ENCODE measurements around the gene NDOR1.

NDOR1 gene

DNA sequence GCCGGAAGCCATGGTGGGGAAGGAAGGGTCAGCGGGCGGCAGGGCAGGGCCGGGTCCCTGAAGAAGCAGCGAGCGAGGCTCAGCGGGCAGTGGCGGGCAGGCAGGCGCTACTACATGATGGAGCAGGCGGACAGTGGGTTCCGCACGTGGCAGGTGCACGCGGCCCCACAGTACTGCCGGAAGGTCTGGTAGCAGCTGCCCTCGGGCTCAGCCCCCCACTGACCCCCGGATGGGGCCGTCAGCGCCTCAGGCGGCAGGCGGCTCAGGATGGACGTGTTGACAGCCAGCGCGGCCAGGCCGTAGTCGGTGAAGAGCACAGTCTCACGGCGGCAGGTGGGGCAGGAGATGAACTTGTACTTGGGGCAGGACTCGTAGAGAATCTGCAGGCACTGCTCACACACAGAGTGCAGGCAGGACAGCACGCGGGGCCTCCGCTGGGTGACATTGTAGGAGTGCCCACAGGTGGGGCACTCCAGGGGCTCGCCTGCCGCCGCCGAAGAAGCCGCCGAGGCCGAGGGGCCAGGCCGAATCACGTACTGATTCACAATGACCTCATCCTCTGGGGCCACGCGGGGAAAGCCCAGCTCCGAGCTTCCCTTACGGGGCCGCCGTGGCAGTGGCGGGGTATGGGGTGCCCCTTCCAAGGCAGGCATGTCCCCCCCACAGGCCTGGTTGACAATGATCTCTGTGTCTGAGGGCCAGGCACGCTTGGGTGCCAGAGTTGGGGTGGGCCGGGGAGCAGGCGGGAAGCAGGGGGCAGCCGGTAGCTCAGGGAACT is 15.0 kb downstream of the NDOR1 start:
- no peak for DNase-seq (ENCODE audit: low read depth in 2 of 2)

GRCh38 chr9:137221095-137221505 is 15.6 kb downstream of the NDOR1 start:
- DNase-seq (ENCODE audit: low read depth in 2 of 2) = no peak

DNA sequence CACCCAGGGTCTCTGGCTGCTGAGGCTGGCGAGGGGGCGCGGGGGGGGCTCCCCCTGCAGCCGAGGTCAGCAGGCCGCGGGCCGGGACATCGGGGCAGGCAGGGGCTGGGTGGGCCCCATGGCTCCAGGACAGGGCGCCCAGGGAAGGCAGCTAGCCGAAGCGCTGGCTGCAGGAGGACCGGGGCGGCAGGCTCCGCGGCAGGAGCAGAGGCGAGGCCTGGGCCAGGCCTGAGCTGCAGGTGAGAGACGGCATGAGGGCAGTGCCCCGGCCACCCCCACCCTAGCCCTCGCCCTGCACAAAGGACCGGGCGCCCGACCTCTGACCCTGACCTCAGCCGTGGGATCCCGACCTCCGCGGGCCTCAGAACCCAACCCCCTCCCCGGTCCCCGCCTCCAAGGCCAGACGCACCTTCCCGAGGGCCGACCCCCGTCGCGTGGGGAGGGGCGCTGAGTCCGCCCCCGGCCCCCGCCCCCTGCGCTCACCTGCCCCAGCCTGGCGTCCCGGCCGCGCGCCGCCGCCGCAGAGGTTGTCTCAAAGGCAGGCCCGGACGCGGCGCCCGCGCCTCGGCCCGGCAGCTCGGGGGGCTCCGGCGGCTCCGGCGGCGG is 16.1 kb downstream of the NDOR1 start:
- DNase-seq (ENCODE audit: low read depth in 2 of 2) = no peak

GRCh38 chr9:137222190-137223077 is 16.9 kb downstream of the NDOR1 start, which contains the start of gene RNF208:
RNF208 (minus strand) TSS chr9:137222240; CDS start chr9:137221212, 1,028 bp downstream.
- DNase-seq (ENCODE audit: low read depth in 2 of 2) = no peak

DNA sequence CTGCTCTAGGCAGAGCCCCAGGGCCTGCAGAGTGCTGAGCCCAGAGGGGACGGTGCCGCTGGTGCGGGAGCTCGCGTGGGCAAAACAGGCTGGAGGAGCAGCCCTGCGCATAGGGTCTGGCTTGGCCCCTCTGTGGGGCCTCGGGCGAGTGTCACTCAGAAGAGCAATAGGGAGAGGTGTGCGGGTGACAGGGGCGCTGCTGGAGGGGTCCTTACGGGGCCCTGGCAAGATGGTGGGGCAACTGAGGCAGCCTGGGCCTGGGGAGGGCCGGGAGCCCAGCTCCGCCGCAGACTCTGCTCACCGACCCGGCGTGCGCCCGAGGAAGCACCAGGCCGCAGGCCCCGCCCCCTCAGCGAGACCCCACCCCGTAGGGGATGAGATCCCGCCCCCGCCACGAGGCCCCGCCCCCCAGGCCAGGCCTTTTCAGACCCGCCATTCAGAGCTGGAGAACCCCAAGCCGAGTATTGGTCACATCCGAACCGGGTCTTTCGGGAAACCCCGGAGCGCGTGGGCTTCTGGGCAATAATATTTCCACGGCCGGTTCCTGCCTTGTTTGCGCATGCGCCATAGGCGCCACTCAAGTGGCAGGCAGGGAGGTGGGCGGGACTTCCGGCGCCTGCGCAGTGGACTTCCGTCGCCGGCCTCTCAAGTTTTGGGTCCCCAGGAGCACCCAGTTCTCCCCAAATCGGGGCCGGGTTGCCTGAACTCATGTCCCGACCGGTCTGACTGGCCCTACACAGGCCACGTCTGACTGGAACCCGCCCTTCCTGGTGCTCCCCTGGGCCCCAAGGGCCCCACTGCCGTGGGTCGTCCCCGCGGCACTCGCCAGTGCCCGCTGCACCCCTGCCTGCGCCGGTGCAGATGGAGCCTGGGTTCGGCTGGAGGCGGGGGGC is 17.8 kb downstream of the NDOR1 start:
- peak; percentile 92 to 96 for DNase-seq (ENCODE audit: low read depth in 2 of 2)

DNA sequence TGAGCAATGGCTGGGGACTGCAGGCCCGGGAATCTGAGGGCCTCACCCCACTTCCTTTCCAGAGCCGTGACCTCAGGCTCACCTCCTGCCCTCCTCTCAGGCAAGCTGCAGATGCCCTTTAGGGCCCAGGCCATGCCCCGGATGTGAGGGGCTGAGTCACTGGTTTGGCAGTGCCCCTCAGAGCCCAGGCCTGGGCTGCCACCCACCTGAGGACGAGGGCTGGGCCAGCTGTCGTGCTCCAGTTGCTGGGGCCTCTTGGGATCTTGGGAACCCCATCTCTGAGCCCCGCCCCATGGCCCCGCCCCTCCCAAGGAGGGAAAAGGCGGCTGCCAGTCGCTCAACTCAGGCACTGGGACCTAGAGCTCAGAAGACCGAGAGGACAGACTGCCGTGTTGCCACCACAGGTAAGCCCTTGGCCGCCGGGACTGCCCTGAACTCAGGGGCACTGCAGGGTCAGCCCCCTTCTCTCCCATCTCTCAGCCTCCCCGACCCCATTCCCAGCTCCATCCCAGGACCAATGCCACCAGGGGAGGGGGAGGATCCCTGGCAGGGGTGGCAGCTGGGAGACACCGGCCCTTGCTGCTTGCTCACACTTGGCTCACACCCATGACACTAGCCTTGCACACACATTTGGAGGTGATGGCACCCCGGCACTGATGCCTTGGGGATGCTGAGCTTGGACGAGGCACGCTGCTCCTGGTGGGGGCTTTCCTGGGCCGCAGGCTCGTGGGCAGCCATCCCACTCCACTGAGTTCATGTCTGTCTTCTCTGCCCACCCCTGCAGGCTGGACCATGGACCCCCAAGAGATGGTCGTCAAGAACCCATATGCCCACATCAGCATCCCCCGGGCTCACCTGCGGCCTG is 19.6 kb downstream of the NDOR1 start, which contains the start of gene CYSRT1:
TSS of gene CYSRT1 (plus strand) at position 345 of the 865 bp plus-strand sequence. CDS start at position 793, 448 bp downstream.
- DNase-seq (ENCODE audit: low read depth in 2 of 2) = no peak

- no peak for DNase-seq (ENCODE audit: low read depth in 2 of 2)
Observed at GRCh38 chr9:137225699-137226331, 20.3 kb downstream of the NDOR1 start.

DNA sequence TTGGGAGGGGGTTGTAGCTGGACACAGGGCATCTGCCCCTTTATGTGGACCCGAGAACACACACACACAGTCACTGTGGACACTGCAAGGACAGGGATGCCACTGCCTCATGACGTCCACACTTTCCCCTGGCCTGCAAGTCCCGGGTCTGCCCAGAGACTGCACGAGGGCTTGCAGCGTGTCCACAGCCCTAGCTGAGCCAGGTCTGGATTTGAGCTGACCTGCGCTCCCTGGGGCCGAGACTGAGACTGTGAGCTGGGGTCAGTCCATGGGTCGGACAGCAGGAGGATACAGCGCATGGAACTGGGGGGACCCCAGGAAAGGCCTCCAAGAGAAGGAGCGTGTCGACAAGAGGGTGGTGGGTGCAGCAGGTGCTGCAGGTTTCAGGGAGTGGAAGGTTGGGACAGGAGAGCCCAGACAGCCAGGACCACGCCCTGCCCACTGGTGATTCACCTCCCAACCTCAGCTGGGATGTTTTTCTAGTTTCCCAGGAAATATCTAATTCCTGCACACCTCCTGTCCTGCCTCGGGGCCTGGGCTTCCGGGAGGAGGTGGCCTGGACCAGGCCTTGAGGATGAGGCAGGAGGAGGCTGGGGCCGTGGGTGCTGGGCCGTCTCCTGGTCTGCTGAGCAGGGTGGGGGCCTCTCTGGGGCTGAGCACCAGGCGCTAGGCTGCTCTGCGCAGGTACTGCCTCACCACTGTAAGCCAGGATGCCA is 21.0 kb downstream of the NDOR1 start:
- no peak for DNase-seq (ENCODE audit: low read depth in 2 of 2)

GRCh38 chr9:137227054-137227852 is 21.8 kb downstream of the NDOR1 start, which contains the start of gene RNF224:
RNF224 (plus strand) TSS chr9:137227502; CDS start chr9:137228336, 834 bp downstream.
- DNase-seq (ENCODE audit: low read depth in 2 of 2) = peak; percentile 73 to 74

DNA sequence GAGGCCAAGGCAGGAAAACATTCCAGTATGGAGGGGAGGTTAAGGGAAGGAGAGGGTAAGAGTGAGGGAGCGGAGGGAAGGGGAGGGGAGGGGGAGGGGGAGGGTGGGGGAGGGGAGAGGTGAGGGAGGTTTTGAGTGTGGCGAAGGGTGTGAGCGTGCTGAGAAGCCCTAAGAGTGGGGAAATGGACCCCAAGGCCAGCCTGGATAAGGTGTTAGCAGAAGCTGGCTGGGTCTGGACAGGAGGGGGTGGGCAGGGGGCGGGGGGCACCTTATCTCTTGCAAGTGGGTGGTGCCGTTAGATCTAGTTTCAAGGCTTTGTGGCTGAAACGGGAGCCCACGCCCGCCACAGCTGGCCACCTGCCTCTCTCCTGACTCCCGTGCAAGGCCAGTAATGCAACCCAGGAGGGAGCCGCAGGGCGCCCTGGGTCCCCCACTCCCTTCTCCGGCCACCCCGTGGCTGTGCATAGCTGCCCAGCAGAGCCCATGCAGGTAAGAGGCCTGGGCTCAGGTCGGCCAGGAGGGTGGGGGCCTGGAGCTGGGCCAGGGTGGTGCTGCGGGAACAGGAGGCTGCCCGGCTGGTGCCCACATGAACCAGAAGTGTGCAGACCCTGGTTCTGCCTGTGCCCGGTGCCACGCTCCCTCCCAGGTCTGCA is 22.5 kb downstream of the NDOR1 start:
- DNase-seq (ENCODE audit: low read depth in 2 of 2) = no peak

GRCh38 chr9:137228506-137228967 is 23.0 kb downstream of the NDOR1 start:
- DNase-seq (ENCODE audit: low read depth in 2 of 2) = no peak

DNA sequence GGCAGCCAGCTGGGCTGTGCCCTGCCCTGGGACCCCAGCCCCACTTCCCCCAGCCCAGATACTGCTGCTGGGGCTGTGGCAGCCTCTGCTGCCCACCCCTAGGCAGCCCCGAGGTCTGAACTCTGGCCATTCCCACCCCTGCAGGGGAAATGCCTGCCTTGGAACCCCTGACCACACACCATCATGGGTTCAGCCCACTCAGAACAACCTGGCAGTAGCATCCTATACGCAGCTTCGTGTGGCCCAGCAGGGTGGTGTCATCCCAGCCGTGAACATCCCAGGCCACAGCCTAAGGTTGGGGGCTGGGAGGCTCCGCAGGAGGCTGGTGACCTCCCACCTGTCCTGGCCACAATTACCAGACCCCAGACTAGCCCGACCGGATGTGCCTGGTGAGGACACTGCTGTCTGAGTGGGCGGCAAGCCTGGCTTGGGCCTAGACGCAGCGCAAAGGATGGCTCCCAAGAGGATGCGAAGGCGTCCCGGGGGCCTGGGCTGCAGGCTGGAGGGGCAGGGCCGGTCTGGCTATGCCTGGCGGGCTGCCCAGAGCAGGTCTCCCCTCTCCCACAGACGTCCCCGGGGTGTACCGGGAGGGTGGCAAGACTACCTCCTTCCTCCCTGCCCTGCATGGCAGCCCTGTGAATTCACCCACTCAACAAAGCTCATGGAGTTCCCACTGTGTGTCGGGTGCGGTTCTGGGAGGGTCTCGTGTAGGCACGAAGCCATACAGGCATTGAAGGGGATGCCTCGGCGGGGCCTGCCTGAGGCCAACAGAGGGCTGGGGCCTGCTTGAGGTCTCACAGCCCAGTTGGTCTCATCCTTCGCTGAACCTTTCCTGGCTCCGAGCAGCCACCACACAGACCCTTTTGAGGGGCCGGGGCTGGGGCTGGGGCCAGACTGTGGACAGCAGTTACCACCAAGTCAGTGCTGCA is 23.7 kb downstream of the NDOR1 start:
- no peak for DNase-seq (ENCODE audit: low read depth in 2 of 2)

GRCh38 chr9:137229903-137230704 is 24.6 kb downstream of the NDOR1 start:
- DNase-seq (ENCODE audit: low read depth in 2 of 2) = no peak

DNA sequence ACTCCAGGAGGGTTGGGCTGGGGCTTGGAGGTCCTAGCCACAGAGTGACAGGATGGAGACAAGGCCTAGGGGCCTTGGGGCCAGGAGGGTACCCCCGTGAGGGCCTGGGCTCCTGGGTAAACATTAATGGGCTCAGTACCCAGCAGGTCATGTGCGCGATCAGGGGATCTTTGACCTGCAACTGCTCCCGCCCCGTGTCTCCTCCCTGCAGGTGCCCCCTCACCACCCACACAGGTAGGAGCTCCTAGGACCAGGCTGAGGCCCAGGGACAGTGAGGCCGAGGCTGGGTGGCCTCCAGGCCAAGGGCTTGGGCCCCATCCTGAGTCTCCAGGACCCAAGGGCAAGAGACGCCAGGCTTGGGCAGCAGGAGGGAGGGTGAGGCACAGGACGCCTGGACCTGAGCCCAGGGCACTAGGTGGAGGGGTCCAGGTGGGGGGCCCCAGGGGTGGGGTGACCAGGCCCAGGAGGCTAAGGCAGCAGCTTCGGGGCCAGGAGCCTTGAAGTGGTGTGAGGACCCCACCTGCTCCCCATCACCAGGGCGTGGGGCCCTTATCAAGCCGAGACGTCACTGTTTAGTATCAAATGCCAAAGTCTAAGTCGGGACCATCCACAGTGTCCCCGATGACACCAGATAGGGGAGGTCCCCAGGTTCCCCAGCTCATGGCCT is 25.3 kb downstream of the NDOR1 start, which contains the start of gene SLC34A3:
TSS of gene SLC34A3 (plus strand) at position 197 of the 667 bp plus-strand sequence. CDS start 802 bp downstream, outside the sequence.
- no peak for DNase-seq (ENCODE audit: low read depth in 2 of 2)
